ENCODE results near the gene ADNP. TPM values are rescaled to one million over a fixed set of nuclear protein-coding genes. Genes with fewer than 3 reads are reported as not detected.

The ADNP gene
- total RNA-seq, 1 donor from 2014 or later, result 22.5 TPM

- no peak for DNase-seq (ENCODE audit: low spot score in 2 of 2)
Observed at GRCh38 chr20:50900261-50900660, 31.0 kb downstream of the ADNP start.

GRCh38 chr20:50898475-50898874 lies 32.8 kb downstream of the ADNP start:
- no peak for DNase-seq (ENCODE audit: low spot score in 2 of 2)
- Histone ChIP-seq H3K27ac (no peak overlapping the region), H3K36me3 (peaks cover 53 to 57% of the 10 kb centered on the region in 2 donors), H3K27me3 (no peaks in the 10 kb centered on the region), H3K4me1 (no peaks in the 10 kb centered on the region), H3K4me3 (no peak overlapping the region), H3K9me3 (no peaks in the 10 kb centered on the region)
- no peak for TF ChIP-seq CTCF (IDR thresholded peaks at IDR 0.05)
- intact Hi-C loops (cut with DNase I), result no loop called here

More at GRCh38 chr20:50900261-50900660, 31.0 kb downstream of the ADNP start:
- H3K27me3 ChIP-seq, result no peaks in the 10 kb centered on the region
- H3K36me3 ChIP-seq, result peaks cover 40 to 41% of the 10 kb centered on the region in 2 donors
- H3K4me3 ChIP-seq, result no peak overlapping the region
- no peaks in the 10 kb centered on the region for H3K9me3 ChIP-seq
- H3K27ac ChIP-seq, result no peak overlapping the region
- TF ChIP-seq CTCF (IDR thresholded peaks at IDR 0.05), result no peak
- intact Hi-C loops (cut with DNase I), result loop anchor here (5.0 kb wide), 1 partner anchor 48 kb away; no protein-coding TSS in a partner anchor
- peaks cover 0 to 12% of the 10 kb centered on the region in 2 donors for H3K4me1 ChIP-seq

- no peak for DNase-seq (ENCODE audit: low spot score in 2 of 2)
- H3K4me1 ChIP-seq, result no peaks in the 10 kb centered on the region
- TF ChIP-seq CTCF (IDR thresholded peaks at IDR 0.05), result no peak
- intact Hi-C loops (cut with DNase I), result no loop called here
- H3K36me3 ChIP-seq, result peaks cover 64 to 73% of the 10 kb centered on the region in 2 donors
- H3K27me3 ChIP-seq, result no peaks in the 10 kb centered on the region
- no peaks in the 10 kb centered on the region for H3K9me3 ChIP-seq
- no peak overlapping the region for H3K27ac ChIP-seq
- H3K4me3 ChIP-seq, result no peak overlapping the region
Observed at GRCh38 chr20:50895111-50895830, 36.0 kb downstream of the ADNP start.

GRCh38 chr20:50893620-50894019 lies 37.6 kb downstream of the ADNP start:
- H3K36me3 ChIP-seq, result peaks cover 63 to 80% of the 10 kb centered on the region in 2 donors
- H3K4me1 ChIP-seq, result no peaks in the 10 kb centered on the region
- no peak overlapping the region for H3K4me3 ChIP-seq
- H3K27me3 ChIP-seq, result no peaks in the 10 kb centered on the region
- H3K9me3 ChIP-seq, result no peaks in the 10 kb centered on the region
- H3K27ac ChIP-seq, result no peak overlapping the region
- no peak for DNase-seq (ENCODE audit: low spot score in 2 of 2)
- TF ChIP-seq CTCF (IDR thresholded peaks at IDR 0.05), result no peak
- intact Hi-C loops (cut with DNase I), result no loop called here

- no peak for TF ChIP-seq CTCF (IDR thresholded peaks at IDR 0.05)
- no peak overlapping the region for H3K4me3 ChIP-seq
- no peaks in the 10 kb centered on the region for H3K9me3 ChIP-seq
- no peaks in the 10 kb centered on the region for H3K27me3 ChIP-seq
- no peaks in the 10 kb centered on the region for H3K4me1 ChIP-seq
- no peak overlapping the region for H3K27ac ChIP-seq
- H3K36me3 ChIP-seq, result peaks cover 57 to 78% of the 10 kb centered on the region in 2 donors
- intact Hi-C loops (cut with DNase I), result no loop called here
- DNase-seq (ENCODE audit: low spot score in 2 of 2), result no peak
Observed at GRCh38 chr20:50892394-50892793, 38.8 kb downstream of the ADNP start.
